SKM-1 treated with dmso at 0.1 percent for 144 hours (cell line): ENCODE results near the gene KLHL6.

Experiments used
- DNase-seq: peaks from one replicate; lab custom pipeline; 2025; ENCODE audit not compliant: unreplicated experiment; lab: John Stamatoyannopoulos, UW

Gene KLHL6

DNA sequence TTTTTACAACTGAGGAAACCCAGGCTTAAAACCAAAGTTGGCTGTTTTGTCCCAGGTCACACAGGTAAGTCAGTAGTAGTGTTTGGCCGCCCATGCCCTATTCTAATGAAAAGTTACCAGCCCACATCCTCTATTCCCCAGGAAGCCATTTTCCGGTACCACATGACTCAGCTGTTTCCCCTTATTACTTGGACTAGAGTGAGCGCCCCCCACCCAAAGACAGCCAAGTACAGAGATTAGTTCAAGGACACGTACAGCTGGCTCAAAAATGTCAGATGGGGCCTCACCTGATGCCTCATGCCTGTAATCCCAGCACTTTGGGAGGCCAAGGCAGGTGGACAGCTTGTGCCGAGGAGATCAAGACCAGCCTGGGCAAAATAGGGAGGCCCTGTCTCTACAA is 8.5 kb upstream of the KLHL6 start:
- no peak for DNase-seq

DNA sequence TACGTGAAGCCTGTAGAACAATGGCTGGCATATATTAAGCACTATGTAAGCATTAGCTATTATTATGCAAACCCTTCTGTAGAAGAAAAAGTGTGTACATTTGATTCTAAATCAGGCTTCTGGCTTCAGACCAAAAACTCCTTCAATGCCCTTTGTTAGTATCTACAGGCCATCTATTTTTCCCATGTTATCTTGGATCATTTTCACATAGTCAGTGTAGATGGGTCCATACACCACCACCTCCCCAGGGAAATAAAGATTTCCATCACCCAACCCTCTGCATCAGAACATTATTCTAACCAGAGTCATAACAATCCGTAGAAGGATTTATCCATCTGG is 8.0 kb upstream of the KLHL6 start:
- DNase-seq = no peak

DNA sequence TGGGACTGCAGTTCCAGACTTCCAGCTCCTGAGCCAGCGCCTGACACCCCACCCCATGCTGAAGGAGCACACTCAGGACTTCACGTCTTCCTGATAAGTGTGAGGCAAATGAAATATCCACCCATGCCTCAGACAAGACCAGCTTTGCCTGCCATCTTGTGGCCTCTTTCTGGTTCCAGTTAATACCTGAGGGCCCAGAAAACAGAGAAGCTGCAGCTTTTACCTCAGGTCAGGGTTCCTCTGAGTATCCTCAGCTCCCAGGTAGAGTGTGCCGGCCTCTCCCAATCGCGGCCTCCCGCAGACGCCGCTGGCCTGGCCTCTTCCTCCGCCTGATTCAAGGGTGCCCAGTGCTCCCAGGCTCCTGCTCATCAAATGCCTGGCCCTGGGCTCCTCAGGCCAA is 5.1 kb upstream of the KLHL6 start:
- DNase-seq = no peak

DNA sequence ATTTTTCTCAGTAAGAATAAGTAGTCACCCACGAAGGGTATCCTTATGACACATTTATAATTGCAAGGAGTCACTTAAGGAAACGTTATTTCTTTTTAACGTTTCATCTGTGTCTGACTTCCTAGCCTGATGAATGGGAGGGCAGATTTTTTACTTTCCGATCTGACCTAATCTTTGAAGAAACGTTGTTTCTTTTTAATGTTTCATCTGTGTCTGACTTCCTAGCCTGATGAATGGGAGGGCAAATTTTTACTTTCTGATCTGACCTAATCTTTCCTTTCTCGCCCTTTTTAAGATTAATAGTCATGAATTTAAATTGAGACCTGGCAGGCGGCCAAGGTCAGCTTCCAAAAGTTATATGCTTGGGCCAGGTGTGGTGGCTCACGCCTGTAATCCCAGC is 3.0 kb upstream of the KLHL6 start:
- DNase-seq = no peak

DNA sequence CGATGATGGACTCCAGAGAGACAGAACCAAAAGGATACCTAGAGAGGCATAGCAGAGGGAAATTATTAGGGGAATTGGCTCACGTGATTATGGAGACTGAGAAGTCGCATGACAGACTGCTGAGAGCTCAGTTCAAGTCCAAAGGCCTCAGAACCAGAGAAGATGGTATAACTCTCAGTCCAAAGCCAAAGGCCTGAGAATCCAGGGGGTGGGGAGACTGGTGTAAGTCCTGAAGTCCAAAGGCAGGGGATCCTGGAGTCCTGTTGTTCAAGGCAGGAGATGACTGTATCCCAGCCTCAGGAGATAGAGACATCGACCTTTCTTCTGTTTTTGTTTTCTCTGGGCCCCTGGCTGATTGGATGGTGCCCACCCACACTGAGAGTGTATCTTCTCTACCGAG is 1.2 kb upstream of the KLHL6 start:
- DNase-seq = no peak

DNA sequence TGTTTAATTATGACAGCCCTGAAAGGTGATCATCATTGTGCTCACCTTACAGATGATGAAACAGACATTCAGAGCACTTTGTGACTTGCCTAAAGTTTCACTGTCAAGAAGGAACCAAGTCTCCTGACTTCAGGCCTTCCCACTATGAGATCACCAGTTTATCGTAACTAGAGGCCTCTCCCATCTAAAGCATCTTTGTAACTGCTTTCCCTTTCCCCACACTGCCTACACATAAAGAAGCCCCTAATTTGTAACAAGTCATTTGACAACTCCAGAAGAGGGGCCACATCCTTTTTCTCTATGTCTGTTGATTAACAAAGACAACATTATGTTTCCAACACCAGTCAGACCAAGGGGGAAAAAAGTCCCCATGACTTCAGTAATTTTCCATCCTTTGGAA is 1.1 kb downstream of the KLHL6 start:
- no peak for DNase-seq

DNA sequence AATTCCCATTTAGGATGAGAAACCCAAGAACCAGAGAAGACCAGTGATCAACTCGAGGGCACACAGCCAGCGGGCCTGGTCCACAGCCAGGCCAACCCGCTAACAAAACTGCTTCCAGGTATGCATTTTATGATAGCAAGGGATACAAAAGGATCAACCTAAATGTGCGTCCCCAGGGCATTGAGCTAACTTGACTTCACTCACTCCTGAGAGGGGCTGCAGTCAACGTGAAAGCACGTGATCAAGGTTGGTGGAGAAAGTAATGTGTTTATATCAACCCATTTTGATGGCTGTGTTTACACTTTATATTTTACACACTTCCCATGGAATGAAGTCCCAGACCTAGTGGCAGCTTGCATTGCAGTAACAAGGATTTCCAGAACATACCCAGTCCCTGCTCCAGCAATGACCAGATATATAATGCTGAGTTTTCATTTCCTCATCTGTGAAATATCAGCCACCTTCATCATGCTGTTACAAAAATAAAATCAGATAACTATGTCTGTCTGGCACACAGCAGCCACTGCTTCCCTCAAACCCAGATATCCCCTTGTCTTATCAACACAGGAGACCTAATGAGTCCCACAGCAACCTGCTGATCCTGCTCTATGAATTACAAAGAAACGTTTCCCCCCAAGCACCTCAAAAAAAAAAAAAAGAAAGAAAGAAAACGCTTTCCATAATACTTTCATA is 2.0 kb downstream of the KLHL6 start:
- no peak for DNase-seq

DNA sequence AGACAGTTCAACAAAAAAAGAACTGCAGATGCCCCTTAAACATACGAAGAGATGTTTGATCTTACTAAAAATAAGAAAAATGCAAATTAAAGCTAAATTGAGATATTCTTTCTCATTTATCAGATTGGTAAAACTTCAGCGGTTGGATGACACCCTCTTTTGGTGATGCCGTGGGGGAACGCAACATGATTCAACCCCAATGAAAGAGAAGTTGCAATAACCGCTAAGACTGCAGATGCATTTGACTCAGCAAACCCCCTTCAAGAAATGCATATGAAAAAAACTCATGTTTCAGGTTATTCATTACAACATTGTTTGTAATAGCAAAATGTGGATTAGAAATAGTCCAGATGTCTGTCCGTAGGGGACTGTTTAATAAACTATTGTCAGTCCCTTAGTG is 3.6 kb downstream of the KLHL6 start:
- DNase-seq = no peak

DNA sequence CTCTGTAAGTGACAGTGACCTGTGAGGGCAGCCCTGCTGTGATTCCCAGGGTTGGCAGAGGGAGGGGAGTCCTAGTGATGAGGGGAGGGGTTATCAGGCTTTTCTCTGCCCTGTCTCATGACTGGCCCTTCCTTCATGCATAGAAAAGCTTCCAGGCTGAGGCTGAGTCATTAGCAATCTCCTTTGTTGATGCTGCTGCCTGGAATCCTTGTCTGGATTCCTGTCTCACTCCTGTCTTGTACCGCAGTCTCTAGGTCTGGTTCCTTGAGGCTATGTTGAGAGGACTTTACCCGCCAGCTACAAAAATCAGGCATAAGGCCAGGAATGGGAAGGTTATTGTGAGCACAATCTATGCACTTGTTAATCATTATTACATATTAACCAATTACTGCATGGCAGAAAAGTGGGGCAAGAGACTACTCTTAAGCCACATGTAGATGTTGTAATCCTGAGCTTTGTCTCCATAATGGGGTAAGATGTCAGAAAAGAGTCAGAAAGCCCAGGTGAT is 7.2 kb downstream of the KLHL6 start:
- no peak for DNase-seq

DNA sequence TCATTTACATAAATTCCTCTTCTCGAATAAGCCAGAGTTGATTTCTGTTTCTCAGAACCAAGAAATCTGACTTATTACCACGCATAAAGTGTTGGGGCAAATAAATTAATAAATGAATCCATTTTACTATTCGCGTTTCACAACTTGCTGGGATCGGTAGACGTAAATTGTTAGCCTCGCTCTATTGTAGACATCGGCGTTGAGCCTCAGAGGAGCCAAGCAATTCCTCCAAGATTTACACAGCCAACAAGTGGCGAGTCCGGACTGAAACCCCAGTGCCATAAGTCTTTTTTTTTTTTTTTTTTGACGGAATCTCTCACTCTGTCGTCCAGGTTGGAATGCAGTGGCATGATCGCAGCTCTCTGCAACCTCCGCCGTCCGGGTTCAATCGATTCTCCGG is 8.9 kb downstream of the KLHL6 start:
- DNase-seq = no peak

DNA sequence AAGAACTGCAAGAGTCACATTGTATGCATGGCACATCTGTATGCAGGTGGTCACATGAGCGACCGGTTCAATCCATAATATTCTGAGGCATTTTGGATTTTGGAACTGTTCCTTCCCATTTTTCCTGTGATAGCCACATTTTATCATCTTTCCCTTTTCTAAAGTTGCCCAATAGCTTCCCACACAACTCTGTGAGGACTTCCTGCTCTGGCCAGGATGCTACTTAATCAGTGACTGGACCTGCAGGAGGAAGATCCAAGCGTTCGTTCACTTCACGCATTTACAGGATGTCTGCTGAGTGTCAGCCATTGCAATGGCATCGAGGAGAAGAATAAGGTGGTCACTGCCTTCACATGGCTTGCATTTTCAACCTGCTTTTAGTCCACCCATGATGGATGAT is 9.8 kb downstream of the KLHL6 start:
- no peak for DNase-seq

DNA sequence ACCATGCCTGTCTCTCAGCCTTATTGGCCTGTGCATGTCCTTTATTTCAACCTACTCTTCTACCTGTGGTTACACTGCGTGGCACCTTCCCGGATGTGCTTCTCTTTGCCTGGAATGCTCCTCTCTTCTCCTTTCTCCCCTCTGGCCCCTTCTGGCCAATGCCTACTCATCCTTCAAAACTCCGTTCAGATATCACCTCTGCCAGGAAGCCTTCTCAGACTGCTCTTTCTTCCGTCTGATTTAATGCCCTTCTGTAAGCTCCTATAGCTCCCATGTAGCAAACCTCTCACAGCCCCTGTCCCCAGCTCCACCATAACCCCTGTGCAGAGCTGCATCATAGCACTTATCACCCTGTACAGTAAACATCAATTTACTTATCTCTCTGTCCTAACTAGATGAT is 13.2 kb downstream of the KLHL6 start:
- no peak for DNase-seq

DNA sequence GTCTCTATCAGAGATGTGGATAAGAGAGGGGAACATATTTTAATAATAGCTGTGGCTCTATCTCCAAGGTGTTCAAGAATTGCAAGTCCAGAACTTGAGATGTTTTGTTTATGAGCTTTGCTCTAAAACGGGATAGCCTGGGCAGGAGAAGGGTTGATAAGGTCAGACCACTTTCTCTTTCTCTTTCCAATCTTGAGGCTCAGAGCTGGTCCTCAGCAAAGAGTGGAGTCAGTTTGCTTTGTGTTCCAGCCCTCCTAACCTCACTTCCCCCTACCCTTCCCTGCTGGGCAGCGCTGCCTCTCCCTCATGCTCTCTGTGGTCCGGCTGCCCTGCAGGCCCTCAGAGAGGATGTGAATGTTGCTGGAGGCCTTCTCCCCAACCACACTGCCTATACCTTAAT is 13.8 kb downstream of the KLHL6 start:
- DNase-seq = no peak

DNA sequence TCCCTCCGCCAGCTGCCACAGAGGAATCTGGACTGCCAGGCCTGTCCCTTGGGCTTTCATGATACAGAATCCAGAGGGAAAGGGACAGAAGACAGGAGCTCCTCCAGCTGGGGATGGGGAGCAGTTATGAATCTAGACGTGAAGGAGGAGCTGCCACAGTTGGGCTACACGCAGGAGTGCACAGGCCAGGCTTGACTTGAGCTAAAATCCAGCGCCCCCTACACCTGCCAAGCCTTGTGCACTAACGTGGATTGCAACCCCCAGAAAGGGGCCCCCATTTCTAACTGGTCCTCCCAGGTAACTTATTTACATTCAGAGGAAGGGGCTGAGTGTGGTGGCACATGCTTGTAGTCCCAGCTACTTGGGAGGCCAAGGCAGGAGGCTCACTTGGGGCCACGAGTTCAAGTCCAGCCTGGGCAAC is 14.3 kb downstream of the KLHL6 start:
- no peak for DNase-seq

DNA sequence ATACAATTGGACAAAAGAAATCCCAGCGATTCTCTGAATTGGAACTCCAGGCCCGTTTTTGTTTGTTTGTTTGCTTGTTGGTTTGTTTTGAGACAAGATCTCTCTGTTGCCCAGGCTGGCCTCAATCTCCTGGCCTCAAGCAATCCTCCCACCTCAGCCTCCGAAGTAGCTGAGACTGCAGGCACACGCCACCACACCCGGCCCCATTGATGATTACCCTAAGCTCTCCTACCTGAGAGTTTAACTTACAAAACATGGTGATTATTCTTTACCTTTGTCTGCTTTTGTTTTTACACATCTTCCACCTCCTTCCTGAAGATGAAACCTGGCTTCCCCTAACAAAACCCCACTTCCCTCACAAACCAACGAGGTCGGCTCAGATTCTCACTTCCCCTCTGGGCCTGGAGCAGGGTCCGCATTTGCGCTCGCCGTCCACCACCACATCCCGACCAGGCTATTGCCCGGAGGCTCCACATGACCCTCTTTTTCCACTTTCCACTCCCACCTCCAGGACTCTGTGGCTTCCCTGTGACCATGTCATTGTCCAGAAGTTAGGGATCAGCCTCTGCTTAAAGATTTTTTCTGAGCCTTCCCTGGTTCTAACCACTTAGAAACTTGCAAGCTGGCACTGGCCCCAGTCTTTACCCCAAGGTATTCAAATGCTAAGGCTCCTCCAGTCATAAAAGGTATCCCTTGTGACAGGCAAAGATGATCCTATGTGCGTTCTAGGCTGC is 14.8 kb downstream of the KLHL6 start:
- DNase-seq = peak; percentile 62

DNA sequence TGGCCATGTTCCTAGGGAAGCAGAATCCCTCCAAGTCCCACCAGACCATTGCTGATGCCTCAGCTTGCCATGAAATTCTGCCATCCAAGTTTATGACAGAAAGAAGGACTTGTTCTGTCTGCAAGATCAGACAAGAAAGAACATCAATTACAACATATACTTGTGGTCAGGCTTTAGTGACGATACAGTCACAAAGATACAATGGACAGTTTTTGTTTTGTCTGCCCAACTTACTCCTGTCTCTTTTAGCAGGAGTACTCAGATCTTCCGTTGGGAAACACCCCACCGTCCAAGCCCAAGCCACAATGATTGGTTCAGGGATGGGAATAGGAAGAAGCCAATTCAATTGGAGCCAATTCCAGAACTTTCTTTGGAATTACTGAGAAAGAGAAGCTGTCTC is 15.7 kb downstream of the KLHL6 start:
- DNase-seq = peak; percentile 22

DNA sequence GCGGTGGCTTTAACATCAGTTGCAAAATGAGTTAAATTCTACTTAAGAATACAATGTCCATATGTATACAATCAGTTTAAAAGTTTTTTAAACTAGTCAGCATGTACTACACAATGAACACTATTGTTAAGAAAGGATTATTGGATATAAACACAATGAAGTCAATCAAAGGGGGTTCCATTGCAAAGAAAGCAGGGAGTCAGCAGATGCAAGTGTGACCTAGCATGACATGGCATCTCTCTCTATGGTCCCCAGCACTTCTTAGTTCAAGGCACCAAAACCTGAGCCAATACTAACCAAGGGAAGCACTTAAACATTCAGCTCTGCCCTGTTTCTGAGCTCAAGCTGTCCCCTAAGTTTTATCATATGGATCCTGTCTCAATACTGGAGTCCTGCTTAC is 17.0 kb downstream of the KLHL6 start:
- no peak for DNase-seq

DNA sequence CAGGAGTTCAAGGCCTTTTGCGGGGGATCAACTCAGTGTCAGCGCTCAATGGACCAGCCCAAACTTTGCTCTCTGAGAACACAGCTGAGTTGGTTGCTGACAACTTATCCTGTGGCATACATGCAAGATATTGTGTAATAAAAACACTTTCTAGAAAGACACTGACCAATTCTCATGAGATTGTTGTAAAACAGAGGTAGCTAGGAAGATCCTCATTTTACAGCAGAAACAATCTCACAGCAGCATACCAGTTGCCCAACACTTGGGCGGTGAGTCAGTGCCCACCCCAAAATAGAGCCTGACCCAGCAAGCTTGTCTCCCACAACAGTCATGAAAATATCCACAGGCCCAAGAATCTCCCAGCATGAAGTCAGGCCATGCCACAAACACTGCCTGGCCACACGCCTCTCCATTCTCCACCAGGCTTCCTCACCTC is 18.2 kb downstream of the KLHL6 start:
- DNase-seq = peak; percentile 94

DNA sequence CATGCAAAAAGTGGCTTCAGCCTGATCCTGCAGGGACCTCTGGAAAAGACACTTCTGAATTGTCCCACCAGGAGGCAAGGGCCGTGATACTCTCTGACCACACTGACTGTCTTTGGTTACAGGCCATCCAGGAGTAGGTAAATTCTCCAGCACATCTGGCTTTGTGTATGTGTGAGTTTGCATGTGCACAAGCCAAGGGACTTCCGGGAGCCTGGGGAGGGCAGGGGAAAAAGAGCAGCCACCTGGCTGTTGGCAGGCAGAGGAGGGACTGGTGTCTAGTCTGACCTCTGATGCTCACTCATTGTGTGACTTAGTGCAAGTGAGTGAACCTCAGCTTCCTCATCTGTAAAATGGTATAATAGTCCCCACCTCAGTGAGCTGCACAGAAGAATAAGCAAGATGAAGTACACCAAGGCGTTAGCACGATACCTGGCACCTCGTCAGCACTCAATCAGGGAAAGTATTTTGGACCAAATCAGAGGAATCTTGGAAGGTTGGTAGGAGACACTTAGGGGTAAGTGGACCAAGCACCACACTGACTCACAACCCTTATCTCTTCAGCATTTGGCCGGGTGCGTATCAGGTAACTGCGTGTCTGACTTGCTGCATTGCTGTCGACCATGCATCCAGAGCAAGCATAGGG is 19.1 kb downstream of the KLHL6 start:
- DNase-seq = no peak

DNA sequence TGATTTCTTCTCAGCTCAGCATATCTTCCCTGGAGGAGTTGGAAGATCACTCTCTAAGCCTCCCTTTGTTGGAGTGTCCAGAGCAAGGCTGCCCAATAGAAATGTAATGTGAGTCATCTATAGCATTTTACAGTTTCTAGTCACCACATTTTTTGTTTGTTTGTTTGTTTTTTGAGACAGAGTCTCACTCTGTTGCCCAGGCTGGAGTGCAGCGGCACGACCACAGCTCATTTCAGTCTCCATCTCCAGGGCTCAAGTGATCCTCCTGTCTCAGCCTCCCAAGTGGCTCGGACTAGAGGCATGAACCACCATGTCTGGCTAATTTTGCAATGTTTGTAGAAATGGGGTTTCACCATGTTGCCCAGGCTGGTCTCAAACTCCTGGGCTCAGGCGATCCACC is 21.3 kb downstream of the KLHL6 start:
- no peak for DNase-seq

DNA sequence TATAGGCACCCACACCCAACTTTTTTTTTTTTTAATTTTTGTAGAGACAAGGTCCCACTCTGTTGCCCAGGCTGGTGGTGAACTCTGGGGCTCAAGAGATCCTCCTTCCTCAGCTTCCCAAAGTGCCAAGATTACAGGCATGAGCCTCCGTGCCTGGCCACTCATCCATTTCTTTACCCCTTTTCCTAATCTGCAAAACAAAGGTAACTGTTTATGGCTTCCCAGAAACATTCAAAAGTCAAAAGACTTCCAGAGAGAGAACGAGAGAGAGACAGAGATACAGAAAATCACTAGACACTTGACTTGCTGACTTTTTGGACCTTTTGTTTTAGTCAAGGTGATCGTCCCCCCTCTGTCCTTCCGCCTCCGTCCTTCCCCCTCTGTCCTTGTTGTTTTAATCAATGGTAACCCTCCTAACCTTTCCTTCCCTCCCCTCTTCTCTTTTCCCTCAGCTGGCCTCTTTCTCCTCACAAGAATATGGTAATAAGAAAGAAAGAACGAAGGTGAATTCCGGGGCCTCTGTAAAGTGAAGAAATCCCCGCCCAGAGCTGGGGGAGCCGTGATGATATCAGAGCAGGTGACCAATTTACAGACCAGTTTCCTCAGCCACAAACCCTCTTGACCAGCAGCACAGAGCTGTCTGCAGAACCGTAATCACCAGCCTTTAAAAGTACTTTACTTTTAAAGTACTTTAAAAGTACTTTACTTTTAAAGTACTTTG is 21.9 kb downstream of the KLHL6 start:
- no peak for DNase-seq
